ENCODE measurements around the gene LRRC74A.

DNA sequence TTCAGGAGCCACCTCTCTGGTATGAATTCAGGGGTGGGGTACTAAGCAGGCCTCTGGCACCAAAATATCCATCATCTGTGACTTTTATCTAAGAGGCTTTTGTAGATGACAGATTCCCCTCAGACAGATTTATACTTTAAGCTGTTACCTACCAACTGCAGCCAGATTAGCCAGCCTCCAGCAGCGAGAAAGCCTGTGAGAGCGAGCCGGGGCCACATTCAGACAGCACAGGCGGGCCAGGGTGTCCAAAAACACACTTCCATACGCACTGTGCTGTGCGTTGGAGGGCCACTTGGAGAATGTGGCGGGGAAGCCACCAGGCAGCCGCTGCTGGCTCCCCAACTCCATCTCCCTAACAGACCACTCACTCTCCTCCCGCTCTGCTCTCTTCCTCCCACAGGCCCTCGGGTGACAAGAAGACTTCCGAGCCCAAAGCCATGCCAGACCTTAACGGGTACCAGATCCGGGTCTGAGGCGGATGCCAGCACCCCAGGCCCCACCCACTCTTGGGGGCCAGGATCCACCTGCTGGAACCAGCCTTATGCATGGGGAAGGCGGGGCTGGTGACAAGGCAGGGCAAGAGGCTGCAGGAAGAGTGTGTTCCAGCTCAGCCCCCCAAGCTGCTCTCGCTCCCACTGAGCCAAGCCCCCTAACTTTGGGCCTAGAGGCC, 47.5 kb upstream of the LRRC74A start:
- TF ChIP-seq, protein P1, sequence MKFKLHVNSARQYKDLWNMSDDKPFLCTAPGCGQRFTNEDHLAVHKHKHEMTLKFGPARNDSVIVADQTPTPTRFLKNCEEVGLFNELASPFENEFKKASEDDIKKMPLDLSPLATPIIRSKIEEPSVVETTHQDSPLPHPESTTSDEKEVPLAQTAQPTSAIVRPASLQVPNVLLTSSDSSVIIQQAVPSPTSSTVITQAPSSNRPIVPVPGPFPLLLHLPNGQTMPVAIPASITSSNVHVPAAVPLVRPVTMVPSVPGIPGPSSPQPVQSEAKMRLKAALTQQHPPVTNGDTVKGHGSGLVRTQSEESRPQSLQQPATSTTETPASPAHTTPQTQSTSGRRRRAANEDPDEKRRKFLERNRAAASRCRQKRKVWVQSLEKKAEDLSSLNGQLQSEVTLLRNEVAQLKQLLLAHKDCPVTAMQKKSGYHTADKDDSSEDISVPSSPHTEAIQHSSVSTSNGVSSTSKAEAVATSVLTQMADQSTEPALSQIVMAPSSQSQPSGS (IDR thresholded peaks at IDR 0.05; ENCODE audit: low read length): no peak
- TF ChIP-seq RCOR1 (conservative IDR thresholded peaks at IDR 0.05; ENCODE audit: low read depth, low read length) (no peak), CBX5 (IDR thresholded peaks at IDR 0.05; ENCODE audit: low read depth) (no peak), SREBF1 (IDR thresholded peaks at IDR 0.05; ENCODE audit: low read length) (no peak), NFIC (IDR thresholded peaks at IDR 0.05; ENCODE audit: low read depth, low read length) (no peak), TAF1 (IDR thresholded peaks at IDR 0.05; ENCODE audit: borderline replicate concordance, low read depth, low read length) (no peak), POLR2A (IDR thresholded peaks at IDR 0.05; ENCODE audit: low read depth, low read length) (no peak), EZH2 (IDR thresholded peaks at IDR 0.05; ENCODE audit: borderline replicate concordance, control insufficient read depth, low read depth, low read length) (no peak)
- TF ChIP-seq, protein P2, sequence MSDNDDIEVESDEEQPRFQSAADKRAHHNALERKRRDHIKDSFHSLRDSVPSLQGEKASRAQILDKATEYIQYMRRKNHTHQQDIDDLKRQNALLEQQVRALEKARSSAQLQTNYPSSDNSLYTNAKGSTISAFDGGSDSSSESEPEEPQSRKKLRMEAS (IDR thresholded peaks at IDR 0.05; ENCODE audit: low read depth, low read length): no peak
- TF ChIP-seq, protein P3, sequence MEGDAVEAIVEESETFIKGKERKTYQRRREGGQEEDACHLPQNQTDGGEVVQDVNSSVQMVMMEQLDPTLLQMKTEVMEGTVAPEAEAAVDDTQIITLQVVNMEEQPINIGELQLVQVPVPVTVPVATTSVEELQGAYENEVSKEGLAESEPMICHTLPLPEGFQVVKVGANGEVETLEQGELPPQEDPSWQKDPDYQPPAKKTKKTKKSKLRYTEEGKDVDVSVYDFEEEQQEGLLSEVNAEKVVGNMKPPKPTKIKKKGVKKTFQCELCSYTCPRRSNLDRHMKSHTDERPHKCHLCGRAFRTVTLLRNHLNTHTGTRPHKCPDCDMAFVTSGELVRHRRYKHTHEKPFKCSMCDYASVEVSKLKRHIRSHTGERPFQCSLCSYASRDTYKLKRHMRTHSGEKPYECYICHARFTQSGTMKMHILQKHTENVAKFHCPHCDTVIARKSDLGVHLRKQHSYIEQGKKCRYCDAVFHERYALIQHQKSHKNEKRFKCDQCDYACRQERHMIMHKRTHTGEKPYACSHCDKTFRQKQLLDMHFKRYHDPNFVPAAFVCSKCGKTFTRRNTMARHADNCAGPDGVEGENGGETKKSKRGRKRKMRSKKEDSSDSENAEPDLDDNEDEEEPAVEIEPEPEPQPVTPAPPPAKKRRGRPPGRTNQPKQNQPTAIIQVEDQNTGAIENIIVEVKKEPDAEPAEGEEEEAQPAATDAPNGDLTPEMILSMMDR (IDR thresholded peaks at IDR 0.05 in 2 of 3, conservative IDR thresholded peaks at IDR 0.05 in 1 of 3; ENCODE audit: control insufficient read depth in 2 of 3, extremely low read depth in 1 of 3, insufficient read depth in 1 of 3, low read depth in 3 of 3, low read length in 3 of 3): no peak
- TF ChIP-seq, protein P4, sequence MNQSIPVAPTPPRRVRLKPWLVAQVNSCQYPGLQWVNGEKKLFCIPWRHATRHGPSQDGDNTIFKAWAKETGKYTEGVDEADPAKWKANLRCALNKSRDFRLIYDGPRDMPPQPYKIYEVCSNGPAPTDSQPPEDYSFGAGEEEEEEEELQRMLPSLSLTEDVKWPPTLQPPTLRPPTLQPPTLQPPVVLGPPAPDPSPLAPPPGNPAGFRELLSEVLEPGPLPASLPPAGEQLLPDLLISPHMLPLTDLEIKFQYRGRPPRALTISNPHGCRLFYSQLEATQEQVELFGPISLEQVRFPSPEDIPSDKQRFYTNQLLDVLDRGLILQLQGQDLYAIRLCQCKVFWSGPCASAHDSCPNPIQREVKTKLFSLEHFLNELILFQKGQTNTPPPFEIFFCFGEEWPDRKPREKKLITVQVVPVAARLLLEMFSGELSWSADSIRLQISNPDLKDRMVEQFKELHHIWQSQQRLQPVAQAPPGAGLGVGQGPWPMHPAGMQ (IDR thresholded peaks at IDR 0.05; ENCODE audit: borderline replicate concordance): no peak
